HAP-1 (cell line): ENCODE results near the gene DDX59.
A peak's percentile ranks its signal among the peaks of the same experiment; 100 is the strongest.
"Not testable (repeated sequence)": the region's sequence is repeated elsewhere in the genome, so short reads cannot be mapped to it uniquely, and the experiment has no call there.

Experiments
- DNase-seq, 2 experiments: peaks; one replicate each; pipeline ENCODE4 v3.0.0-alpha.2; 2016 to 2020; ENCODE audit warnings: low spot score in 2 of 2
- H3K27me3 ChIP-seq: fragments of 250-450 bp; sonication (Bioruptor Pico); 2 replicates; pipeline ENCODE4 v1.5.1; 2020; ENCODE audit warnings: low read depth, mild to moderate bottlenecking, moderate library complexity
- H3K36me3 ChIP-seq: fragments of 250-450 bp; sonication (Bioruptor Pico); replicated peaks from 2 replicates; pipeline ENCODE4 v1.5.1; 2020; ENCODE audit warnings: mild to moderate bottlenecking
- H3K4me1 ChIP-seq: fragments of 250-450 bp; sonication (Bioruptor Pico); 2 replicates; pipeline ENCODE4 v1.5.1; 2020; ENCODE audit warnings: mild to moderate bottlenecking
- H3K4me3 ChIP-seq: fragments of 250-450 bp; sonication (Bioruptor Pico); 2 replicates; pipeline ENCODE4 v1.5.1; 2020; ENCODE audit warnings: mild to moderate bottlenecking, moderate library complexity
- H3K9me3 ChIP-seq: fragments of 250-450 bp; sonication (Bioruptor Pico); 2 replicates; pipeline ENCODE4 v1.5.1; 2020; ENCODE audit warnings: mild to moderate bottlenecking, moderate library complexity
- in situ Hi-C: fragments of 300-500 bp; cut with MboI; formaldehyde crosslinking; loops from 3 replicates; pipeline ENCODE4 v1.14.3; 2020; ENCODE audit warnings: low sequenced_read_pairs, inconsistent platforms, mixed read lengths

The DDX59 gene

DNA sequence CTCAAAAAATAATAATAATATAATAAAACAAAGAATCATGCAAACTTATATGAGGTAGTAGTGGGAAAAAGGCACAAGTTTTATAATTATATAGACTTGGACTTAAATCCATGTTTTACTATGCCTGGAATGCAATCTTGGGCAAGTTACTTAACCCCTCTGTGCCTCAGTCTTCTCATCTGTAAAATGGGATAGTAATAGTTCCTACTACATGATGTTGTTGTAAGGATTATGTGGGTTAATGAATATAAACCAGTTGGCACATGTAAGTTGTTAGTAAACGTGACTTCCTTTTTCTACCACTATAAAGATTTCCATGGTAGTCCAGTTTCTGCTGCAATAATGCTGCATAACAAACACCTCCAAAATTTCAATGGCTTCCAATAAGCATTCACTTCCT lies 38.3 kb downstream of the DDX59 start:
- in situ Hi-C loops = no loop called here
- no peaks in the 10 kb centered on the region for H3K4me1 ChIP-seq
- no peak overlapping the region for H3K4me3 ChIP-seq
- no peaks in the 10 kb centered on the region for H3K27me3 ChIP-seq
- H3K36me3 ChIP-seq = no peaks in the 10 kb centered on the region
- H3K9me3 ChIP-seq = no peaks in the 10 kb centered on the region
- no peak for DNase-seq

DNA sequence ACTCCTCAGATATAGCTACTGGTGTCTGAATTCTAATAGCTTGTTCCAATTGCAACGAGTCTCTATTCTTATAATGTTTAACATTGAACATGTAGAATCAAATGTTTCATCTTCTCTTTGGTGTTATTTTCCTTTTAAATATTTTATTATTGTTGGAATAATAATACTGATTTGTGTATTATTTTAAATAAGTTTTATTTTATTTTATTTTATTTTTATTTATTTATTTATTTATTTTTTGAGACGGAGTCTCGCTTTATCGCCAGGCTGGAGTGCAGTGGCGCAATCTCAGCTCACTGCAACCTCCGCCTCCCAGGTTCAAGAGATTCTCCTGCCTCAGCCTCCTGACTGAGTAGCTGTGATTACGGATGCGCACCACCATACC lies 39.2 kb downstream of the DDX59 start:
- H3K9me3 ChIP-seq, in situ Hi-C loops, H3K36me3 ChIP-seq, H3K4me3 ChIP-seq, H3K4me1 ChIP-seq, H3K27me3 ChIP-seq, DNase-seq: not testable (repeated sequence)

DNA sequence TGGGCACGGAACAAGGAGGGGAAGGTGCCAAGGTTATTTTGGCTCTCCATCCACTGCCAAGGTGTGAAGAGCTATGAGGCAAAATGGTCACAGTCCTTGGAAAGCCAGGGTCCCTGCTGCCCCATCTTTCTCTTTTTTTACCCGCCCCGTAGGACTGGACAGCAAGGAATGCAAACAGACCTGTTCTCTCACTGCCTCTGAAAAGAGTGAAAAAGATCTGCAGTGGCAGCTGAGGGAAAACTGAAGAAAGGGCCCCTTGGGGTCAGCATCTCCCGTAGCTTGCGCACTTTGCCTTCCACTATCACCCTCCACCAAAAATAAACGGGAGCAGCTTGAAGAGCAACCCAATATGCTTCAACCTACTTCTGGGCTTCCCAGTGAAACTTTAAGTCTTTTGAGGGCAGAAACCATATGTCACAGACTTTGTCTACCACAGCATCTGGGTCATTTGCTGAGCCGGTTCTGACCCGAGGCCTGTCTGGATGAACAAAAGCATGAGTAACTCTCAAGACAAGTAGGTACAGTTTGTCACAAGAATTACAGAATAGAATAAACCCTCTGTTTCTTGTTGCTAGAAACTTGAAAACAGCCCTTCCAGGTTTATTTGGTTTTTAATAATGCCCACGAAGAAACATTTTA lies 39.7 kb downstream of the DDX59 start:
- H3K4me3 ChIP-seq = no peak overlapping the region
- no peaks in the 10 kb centered on the region for H3K36me3 ChIP-seq
- H3K27me3 ChIP-seq = no peaks in the 10 kb centered on the region
- peaks cover 3% of the 10 kb centered on the region for H3K4me1 ChIP-seq
- H3K9me3 ChIP-seq = no peaks in the 10 kb centered on the region
- DNase-seq = no peak
- in situ Hi-C loops = loop anchor here (10.0 kb wide), 1 partner anchor 165 kb away; no protein-coding TSS in a partner anchor

DNA sequence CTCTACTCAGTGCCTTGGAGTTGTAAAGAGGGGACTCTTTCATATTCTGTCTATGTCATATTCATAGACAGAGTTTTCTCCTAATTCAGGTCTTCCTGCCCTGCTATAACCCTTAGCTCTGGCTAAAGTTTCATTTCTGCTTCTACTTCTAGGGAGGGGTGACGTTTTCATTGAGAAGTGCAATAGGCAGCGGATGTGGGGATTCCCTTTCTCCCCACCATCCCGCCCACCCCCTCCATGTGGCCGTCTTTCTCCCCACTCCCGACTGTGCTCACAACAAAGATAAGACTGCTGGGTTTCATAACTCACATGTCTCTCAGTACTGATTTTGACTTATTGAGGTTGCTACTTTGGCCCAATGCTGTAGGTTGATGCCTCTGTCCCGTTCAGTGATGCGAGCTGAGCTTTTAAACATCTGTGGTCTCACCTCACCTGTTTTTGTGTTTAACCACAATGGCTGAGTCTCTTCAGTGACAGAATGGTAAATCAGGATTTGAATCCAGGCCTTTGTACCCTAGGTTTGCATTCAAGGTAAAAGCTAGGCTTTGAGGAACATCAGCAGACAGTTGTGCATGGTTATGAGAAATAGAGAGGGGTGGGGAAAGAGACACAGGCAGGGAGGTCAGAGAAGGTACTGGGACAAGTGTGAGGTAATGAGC lies 41.4 kb downstream of the DDX59 start:
- Histone ChIP-seq H3K36me3 (no peaks in the 10 kb centered on the region), H3K4me3 (no peak overlapping the region), H3K4me1 (peaks cover 10% of the 10 kb centered on the region), H3K9me3 (peaks cover 5% of the 10 kb centered on the region), H3K27me3 (no peaks in the 10 kb centered on the region)
- DNase-seq = no peak
- in situ Hi-C loops = loop anchor here (10.0 kb wide), 1 partner anchor 166 kb away; no protein-coding TSS in a partner anchor

DNA sequence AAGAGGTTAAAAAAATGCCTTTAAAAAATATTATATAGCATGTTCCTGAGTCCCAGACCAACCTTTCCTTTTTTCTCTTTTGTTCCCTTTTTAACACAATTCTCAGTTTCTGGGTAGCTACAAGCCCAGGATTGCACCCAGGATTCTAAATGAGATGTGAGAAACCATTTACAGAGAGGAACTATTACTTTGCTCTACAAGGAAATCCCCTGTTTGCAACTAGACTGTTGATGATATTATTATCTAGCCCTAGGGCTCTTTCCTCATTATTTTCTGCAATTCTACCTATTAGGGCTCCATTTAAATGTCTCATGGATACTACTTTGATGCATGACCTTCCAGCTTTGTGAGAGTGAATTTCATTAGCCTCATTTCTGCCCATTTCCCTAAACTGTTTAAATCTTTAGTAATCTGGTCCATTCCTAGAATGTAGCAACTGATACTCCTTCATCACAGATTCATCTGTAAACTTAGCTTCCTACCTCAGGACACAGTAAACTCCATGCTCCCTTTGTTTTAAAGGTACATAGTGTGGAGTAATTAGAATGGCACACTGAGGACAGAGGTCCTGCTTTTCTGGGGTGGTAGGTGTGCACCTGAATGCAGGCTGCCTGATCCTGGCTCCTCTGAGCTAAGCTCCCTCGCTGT lies 42.0 kb downstream of the DDX59 start:
- Histone ChIP-seq H3K27me3 (no peaks in the 10 kb centered on the region), H3K4me3 (no peak overlapping the region), H3K36me3 (no peaks in the 10 kb centered on the region), H3K4me1 (peaks cover 10% of the 10 kb centered on the region), H3K9me3 (peaks cover 5% of the 10 kb centered on the region)
- in situ Hi-C loops = loop anchor here (10.0 kb wide), 1 partner anchor 167 kb away; no protein-coding TSS in a partner anchor
- DNase-seq = no peak

DNA sequence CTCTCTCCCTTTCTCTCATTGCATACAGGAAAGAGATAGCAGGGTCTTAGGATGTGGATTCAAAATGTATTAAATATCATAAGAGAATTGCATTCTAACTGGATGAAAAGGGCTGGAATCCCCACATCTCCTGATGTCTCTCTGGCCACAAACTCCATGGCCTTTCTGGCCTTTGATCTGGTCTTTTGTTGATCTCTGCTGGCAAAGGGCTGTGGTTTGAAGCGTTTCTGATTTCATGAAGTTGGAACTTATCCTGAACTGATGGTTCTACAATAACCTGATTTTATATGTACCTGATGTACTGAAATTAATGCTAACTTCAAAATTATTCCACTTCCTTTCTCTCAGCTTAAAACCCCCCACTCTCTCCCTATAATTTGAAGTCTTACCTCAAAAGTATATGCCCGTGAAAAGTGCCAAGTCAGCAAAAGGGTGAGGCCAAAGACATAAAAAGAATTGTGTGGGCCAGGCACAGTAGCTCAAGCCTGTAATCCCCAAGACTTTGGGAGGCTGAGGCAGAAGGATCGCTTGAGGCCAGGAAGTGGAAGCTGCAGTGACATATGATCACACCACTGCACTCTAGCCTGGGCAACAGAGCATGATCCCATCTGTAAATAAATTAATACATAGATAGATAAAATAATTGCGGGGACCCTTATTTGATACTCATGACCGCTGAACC lies 42.7 kb downstream of the DDX59 start:
- H3K9me3 ChIP-seq = peaks cover 5% of the 10 kb centered on the region
- peaks cover 10% of the 10 kb centered on the region for H3K4me1 ChIP-seq
- no peak overlapping the region for H3K4me3 ChIP-seq
- no peaks in the 10 kb centered on the region for H3K36me3 ChIP-seq
- no peaks in the 10 kb centered on the region for H3K27me3 ChIP-seq
- no peak for DNase-seq
- in situ Hi-C loops = loop anchor here (10.0 kb wide), 1 partner anchor 168 kb away; no protein-coding TSS in a partner anchor

DNA sequence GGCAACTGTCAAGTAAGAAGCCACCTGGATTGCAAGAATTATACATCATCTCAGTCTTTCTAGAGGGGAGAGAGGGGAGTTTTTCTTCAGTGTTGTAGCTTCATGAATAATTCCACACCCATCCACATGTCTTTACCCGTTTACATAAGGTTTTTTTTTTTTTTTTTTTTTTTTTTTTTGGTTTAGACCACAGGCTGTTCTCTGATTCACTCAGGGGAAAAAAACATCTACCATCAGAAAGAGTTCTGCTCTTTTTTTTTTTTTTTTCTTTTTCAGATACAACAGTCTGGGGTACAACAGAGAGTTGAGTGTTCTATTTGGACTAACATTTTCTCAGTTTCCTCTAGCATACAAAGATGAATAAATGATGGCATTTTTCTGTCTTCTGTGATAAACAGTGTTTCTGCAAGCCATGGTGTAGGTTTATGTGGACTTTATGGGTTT lies 44.3 kb downstream of the DDX59 start:
- no peaks in the 10 kb centered on the region for H3K27me3 ChIP-seq
- DNase-seq = no peak
- H3K9me3 ChIP-seq = peaks cover 5% of the 10 kb centered on the region
- no peaks in the 10 kb centered on the region for H3K36me3 ChIP-seq
- H3K4me3 ChIP-seq = no peak overlapping the region
- in situ Hi-C loops = loop anchor here (10.0 kb wide), 1 partner anchor 169 kb away; no protein-coding TSS in a partner anchor
- H3K4me1 ChIP-seq = peaks cover 10% of the 10 kb centered on the region

DNA sequence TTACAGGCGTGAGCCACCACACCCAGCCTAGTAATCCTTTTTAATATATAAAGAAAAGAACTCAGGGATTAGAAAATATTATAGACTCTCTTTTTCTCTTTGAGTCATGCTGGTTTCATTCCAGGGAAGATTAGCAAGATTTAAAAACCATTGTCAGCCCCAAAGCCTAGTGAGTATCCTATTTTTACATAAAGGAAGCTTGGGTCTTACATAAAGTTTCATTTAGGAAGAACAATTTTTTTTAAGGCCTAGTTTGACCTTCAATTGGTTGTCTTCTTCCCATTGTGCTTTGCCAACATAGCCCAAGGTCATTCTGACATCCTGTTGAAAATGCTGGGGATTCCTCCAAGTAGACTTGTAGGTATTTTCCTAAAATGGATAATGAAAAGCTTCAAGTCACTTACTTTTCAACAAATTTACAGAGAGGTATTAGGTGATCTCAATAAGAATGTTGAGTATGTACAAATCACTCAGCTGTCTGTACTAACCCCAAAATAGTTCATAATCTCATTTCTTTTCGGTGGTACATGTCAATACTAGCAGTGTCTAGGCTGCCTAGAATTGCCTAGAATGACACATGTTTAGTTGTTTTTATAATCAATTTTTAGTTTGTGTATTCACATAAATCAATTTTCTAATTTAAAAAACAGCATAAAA lies 44.9 kb downstream of the DDX59 start:
- Histone ChIP-seq H3K4me3 (no peak overlapping the region), H3K4me1 (peaks cover 10% of the 10 kb centered on the region), H3K36me3 (no peaks in the 10 kb centered on the region), H3K27me3 (no peaks in the 10 kb centered on the region), H3K9me3 (peaks cover 5% of the 10 kb centered on the region)
- DNase-seq = peak; percentile 41 to 91
- in situ Hi-C loops = loop anchor here (10.0 kb wide), 1 partner anchor 170 kb away; no protein-coding TSS in a partner anchor

DNA sequence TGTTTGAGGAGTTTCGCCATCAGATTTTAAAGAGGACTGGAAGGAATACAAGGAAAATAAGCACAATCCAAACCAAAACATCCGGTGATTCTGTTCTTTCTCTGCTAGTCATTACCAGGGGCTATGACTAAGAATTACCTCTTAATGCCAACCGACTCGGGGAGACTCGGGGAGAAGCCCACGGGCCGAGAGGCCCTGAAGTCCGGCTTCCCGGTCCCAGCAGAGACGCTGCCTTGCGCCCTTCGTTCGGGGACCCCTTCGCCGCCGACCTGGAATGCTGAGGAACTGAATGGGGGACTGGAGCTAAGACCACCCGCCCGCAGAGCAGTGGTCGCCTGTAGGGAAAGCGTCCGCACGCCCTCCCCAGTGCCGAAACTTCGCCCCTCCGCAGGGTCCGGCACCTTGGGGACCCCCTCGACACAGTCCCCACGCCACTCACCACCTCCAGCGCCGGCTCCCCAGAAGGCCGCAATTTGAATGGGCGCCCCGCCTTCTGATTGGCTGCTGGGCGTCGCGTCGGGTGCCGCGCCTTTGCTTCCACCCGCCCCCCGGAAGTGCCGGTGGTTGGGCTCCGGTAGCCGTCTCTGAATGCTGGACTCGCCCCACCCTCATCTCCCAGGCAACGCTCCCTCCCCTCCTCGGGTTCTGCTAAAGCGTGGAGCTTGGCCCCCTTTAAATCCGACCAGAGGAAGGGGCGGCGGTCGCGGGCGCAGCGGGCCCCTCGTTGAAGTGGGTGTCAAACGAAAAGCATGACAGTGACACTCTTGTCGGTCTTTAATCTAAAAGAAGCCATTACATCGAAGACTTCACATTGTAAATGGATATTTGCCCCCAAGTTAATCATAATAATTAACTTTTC lies 49.2 kb downstream of the DDX59 start, which contains the start of gene KIF14:
Gene KIF14, minus strand, starts transcription at position 479 of the 859 bp plus-strand sequence. CDS start 2,028 bp downstream, outside the sequence.
- peak; percentile 94 to 98 for DNase-seq
- Histone ChIP-seq H3K4me1 (peaks cover 13% of the 10 kb centered on the region), H3K4me3 (peak within 1 kb of the TSS; percentile 73), H3K9me3 (peaks cover 5% of the 10 kb centered on the region), H3K36me3 (peaks cover 13% of the 10 kb centered on the region), H3K27me3 (no peaks in the 10 kb centered on the region)
- in situ Hi-C loops = loop anchor here (10.0 kb wide), 1 partner anchor 174 kb away; no protein-coding TSS in a partner anchor

DNA sequence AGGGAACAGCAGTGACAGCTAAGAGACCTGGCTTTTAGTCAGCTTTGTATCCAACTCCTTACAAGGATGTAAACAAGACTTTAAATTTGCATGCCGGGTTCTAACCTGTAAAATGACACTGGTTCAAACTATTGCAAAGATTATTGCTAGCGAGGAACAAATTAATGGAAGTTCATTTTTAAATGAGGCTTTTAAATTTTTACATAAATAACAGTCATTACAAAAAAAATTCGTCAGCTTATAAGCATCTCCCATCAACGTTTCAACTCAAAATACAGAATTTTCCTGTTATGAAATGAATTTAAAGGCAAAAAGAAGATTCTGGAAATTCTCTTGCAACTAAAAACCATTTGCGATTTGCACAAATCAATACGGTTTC lies 49.8 kb downstream of the DDX59 start:
- peak overlapping the region; percentile 73 for H3K4me3 ChIP-seq
- in situ Hi-C loops = loop anchor here (10.0 kb wide), 1 partner anchor 175 kb away; no protein-coding TSS in a partner anchor
- peaks cover 5% of the 10 kb centered on the region for H3K9me3 ChIP-seq
- no peak for DNase-seq
- peaks cover 9% of the 10 kb centered on the region for H3K4me1 ChIP-seq
- H3K36me3 ChIP-seq = peaks cover 19% of the 10 kb centered on the region
- H3K27me3 ChIP-seq = no peaks in the 10 kb centered on the region

DNA sequence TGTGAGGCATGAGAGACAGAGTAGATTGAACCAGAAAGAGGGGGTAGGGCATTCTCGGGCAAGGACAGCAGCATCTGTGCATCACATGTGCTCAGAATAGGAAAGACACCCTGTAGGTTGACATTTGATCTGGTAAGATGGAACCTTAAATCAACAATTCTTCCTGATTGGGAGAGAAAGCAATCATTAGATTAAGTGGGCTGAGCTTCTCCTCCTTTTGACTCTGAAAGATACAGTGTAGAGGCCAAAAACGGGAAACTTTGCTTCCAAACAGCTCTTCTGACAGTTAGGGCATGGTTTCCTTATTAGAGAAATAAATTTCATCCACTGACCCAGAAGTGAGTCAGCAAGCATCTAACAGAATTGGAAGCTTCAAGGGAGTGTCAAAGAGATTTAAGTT lies 58.9 kb downstream of the DDX59 start:
- Histone ChIP-seq H3K9me3 (no peaks in the 10 kb centered on the region), H3K4me1 (no peaks in the 10 kb centered on the region), H3K4me3 (no peak overlapping the region), H3K36me3 (peaks cover 53% of the 10 kb centered on the region), H3K27me3 (no peaks in the 10 kb centered on the region)
- in situ Hi-C loops = no loop called here
- no peak for DNase-seq

DNA sequence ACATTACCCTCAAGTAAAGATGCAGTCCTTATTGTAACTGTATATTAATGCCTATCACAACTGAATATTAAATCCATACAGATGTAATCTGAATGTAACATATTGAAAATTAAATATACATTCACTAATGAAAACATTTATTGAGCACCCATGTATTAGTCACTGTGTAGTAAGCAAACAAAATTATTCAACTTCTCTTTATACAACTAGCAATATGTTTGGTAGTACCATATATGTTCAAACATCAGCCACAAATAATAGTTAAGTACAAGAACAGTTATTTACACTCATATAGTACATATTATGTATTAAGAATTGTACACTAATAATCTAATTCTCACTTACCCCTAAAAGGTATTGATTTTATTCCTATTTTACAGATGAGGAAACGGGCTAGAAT lies 67.1 kb downstream of the DDX59 start:
- H3K4me1 ChIP-seq = no peaks in the 10 kb centered on the region
- in situ Hi-C loops = no loop called here
- H3K27me3 ChIP-seq = no peaks in the 10 kb centered on the region
- peaks cover 77% of the 10 kb centered on the region for H3K36me3 ChIP-seq
- no peak overlapping the region for H3K4me3 ChIP-seq
- no peak for DNase-seq
- no peaks in the 10 kb centered on the region for H3K9me3 ChIP-seq
